Hepatocyte (in vitro differentiated cells): ENCODE results near the gene FHIP1B. TPM values are rescaled to one million over a fixed set of nuclear protein-coding genes. Genes with fewer than 3 reads are reported as not detected.

ENCODE experiments used
- DNase-seq: peaks from one replicate; pipeline ENCODE4 v3.0.0-alpha.2; 2016; ENCODE audit warnings: low spot score
- H2AFZ ChIP-seq: fragments of 200-600 bp; sonication (generic); 2 replicates; pipeline ENCODE4 v1.6.0; 2016; ENCODE audit warnings: antibody characterized with exemption, mild to moderate bottlenecking
- H3K27ac ChIP-seq: fragments of 200-600 bp; sonication (generic); 2 replicates; pipeline ENCODE4 v1.5.1; 2016; ENCODE audit warnings: mild to moderate bottlenecking
- H3K27me3 ChIP-seq: fragments of 200-600 bp; sonication (generic); 2 replicates; pipeline ENCODE4 v1.6.1; 2016
- H3K36me3 ChIP-seq: fragments of 200-600 bp; sonication (generic); replicated peaks from 2 replicates; pipeline ENCODE4 v1.5.1; 2016; ENCODE audit warnings: low read depth; ENCODE audit not compliant: insufficient read depth
- H3K4me1 ChIP-seq: fragments of 200-600 bp; sonication (generic); 2 replicates; pipeline ENCODE4 v1.5.1; 2016; ENCODE audit warnings: mild to moderate bottlenecking, moderate library complexity; ENCODE audit not compliant: insufficient read depth
- H3K4me2 ChIP-seq: fragments of 200-600 bp; sonication (generic); 2 replicates; pipeline ENCODE4 v1.6.0; 2016
- H3K4me3 ChIP-seq: fragments of 200-600 bp; sonication (generic); 2 replicates; pipeline ENCODE4 v1.5.1; 2016; ENCODE audit warnings: mild to moderate bottlenecking
- H3K79me2 ChIP-seq: fragments of 200-600 bp; sonication (generic); 2 replicates; pipeline ENCODE4 v1.6.0; 2017; ENCODE audit warnings: mild to moderate bottlenecking
- H3K9me2 ChIP-seq: fragments of 200-600 bp; sonication (generic); replicated peaks from 2 replicates; pipeline ENCODE4 v1.6.0; 2017; ENCODE audit warnings: mild to moderate bottlenecking; ENCODE audit not compliant: insufficient read depth
- H3K9me3 ChIP-seq: fragments of 200-600 bp; sonication (generic); 2 replicates; pipeline ENCODE4 v1.5.1; 2016; ENCODE audit warnings: low read depth, mild to moderate bottlenecking
- H4K20me1 ChIP-seq: fragments of 200-600 bp; sonication (generic); 2 replicates; pipeline ENCODE4 v1.6.0; 2016; ENCODE audit warnings: mild to moderate bottlenecking; ENCODE audit not compliant: insufficient read depth, poor library complexity, severe bottlenecking
- CTCF ChIP-seq: fragments of 200-600 bp; sonication (generic); IDR thresholded peaks from 2 replicates; pipeline ENCODE4 v1.5.1; 2016; ENCODE audit warnings: antibody characterized with exemption, mild to moderate bottlenecking; ENCODE audit not compliant: poor library complexity
- EZH2 ChIP-seq: fragments of 200-600 bp; sonication (generic); IDR thresholded peaks from 2 replicates; pipeline ENCODE4 v1.6.1; 2016; ENCODE audit warnings: antibody characterized with exemption, mild to moderate bottlenecking, borderline replicate concordance
- EZH2phosphoT487 ChIP-seq: fragments of 200-600 bp; sonication (generic); IDR thresholded peaks from one replicate; pipeline ENCODE4 v1.6.1; 2018; ENCODE audit warnings: antibody characterized with exemption, mild to moderate bottlenecking, low read depth, moderate library complexity; ENCODE audit not compliant: unreplicated experiment, severe bottlenecking
- WGBS: methylation state at CpG from one replicate; pipeline ENCODE4 v1.1.6; 2016; ENCODE audit warnings: low lambda C conversion rate; ENCODE audit errors: missing lambda C conversion rate; 5-methylcytosine and 5-hydroxymethylcytosine counted together
- polyA plus RNA-seq: library from polyadenylated mRNA; unstranded; fragments of >200 nt; fragmentation: Nextera tagmentation; extraction: Ambion mirVana; gene quantifications from 2 replicates; pipeline ENCODE4 v1.2.1, GENCODE V29; 2016
- total RNA-seq: library from RNA; depleted of rRNA; stranded (reverse); fragments of >200 nt; gene quantifications from 2 replicates; pipeline ENCODE4 v1.2.3, GENCODE V29; 2014

FHIP1B gene
- total and polyA plus RNA-seq, 2 experiments from 2014 or later, result 27.7 to 31.5 TPM

- Histone ChIP-seq H3K27me3 (no peaks in the 10 kb centered on the region), H3K4me2 (peak overlapping the region; percentile 72), H3K9me2 (no peaks in the 10 kb centered on the region), H3K9me3 (no peaks in the 10 kb centered on the region), H3K27ac (peak overlapping the region; percentile 88), H3K79me2 (peaks cover 90% of the 10 kb centered on the region), H3K36me3 (no peaks in the 10 kb centered on the region), H2AFZ (no peak overlapping the region), H4K20me1 (peaks cover 9% of the 10 kb centered on the region), H3K4me3 (no peak overlapping the region), H3K4me1 (peaks cover 18% of the 10 kb centered on the region)
- no peak for DNase-seq
- 41% methylated on average over 3 of the region's 3 CpGs for WGBS
- TF ChIP-seq EZH2 (no peak), CTCF (no peak), EZH2phosphoT487 (no peak)
These were observed 5.9 kb downstream of the FHIP1B start for GRCh38 chr11:6228520-6228919.

DNA sequence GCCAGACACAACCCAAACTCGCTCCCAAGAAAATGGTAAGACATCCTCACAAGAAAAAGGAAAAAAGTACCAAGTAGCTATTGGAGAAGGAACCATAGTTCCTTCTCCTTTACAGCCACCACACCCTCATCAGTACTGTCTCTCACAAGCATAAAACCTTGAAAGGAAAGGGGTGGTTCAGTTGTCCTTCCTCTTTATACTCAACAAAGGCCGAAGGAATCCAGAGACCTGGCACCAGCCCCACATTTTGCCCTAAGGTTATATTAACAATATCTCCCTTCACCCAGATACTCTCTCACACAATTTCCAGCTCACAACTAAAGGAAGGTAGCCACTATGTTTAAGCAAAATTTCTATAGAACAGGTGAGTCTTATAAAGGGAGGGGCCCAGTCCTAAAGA, 8.5 kb downstream of the FHIP1B start:
- Histone ChIP-seq H3K4me1 (peaks cover 11% of the 10 kb centered on the region), H4K20me1 (peaks cover 13% of the 10 kb centered on the region), H3K27ac (no peak overlapping the region), H3K79me2 (peaks cover 63% of the 10 kb centered on the region), H3K27me3 (no peaks in the 10 kb centered on the region), H2AFZ (no peak overlapping the region), H3K4me3 (no peak overlapping the region), H3K9me2 (no peaks in the 10 kb centered on the region), H3K36me3 (peaks cover 2% of the 10 kb centered on the region), H3K9me3 (no peaks in the 10 kb centered on the region), H3K4me2 (peak overlapping the region; percentile 36)
- TF ChIP-seq EZH2 (no peak), CTCF (no peak), EZH2phosphoT487 (no peak)
- DNase-seq, result no peak
- 91% methylated on average over 2 of the region's 2 CpGs for WGBS

DNA sequence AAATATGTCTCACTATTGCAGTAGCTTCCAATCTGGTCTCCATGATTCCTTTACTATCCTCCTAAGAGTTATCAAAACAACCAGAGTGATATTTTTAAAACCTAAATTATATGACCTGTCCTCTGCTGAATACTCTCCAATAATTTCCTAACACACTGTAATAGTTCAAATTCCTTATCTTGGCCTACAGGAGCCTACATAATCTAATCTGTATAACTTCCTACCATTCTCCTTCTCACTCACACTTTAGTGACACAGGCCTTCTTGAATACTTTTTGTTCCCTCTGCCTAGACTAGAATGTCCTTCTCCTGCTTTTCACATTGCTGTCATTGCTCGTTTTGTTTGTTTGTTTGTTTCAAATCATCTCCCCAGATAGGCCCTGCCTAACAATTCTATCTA, 9.4 kb downstream of the FHIP1B start:
- Histone ChIP-seq H3K36me3 (peaks cover 2% of the 10 kb centered on the region), H4K20me1 (peaks cover 13% of the 10 kb centered on the region), H3K4me1 (peaks cover 11% of the 10 kb centered on the region), H3K9me2 (no peaks in the 10 kb centered on the region), H3K27ac (no peak overlapping the region), H3K27me3 (no peaks in the 10 kb centered on the region), H3K4me3 (no peak overlapping the region), H3K79me2 (peaks cover 63% of the 10 kb centered on the region), H3K9me3 (no peaks in the 10 kb centered on the region), H3K4me2 (no peak overlapping the region), H2AFZ (no peak overlapping the region)
- TF ChIP-seq CTCF, result no peak
- TF ChIP-seq EZH2, result no peak
- no peak for TF ChIP-seq EZH2phosphoT487
- no peak for DNase-seq
- WGBS, result 70% methylated on average over 1 of the region's 1 CpG

- peaks cover 13% of the 10 kb centered on the region for H4K20me1 ChIP-seq
- DNase-seq, result no peak
- H3K79me2 ChIP-seq, result peaks cover 64% of the 10 kb centered on the region
- no peaks in the 10 kb centered on the region for H3K9me3 ChIP-seq
- no peak overlapping the region for H3K4me3 ChIP-seq
- H3K4me2 ChIP-seq, result no peak overlapping the region
- H3K27ac ChIP-seq, result no peak overlapping the region
- WGBS, result 100% methylated on average over 3 of the region's 3 CpGs
- no peaks in the 10 kb centered on the region for H3K9me2 ChIP-seq
- H3K27me3 ChIP-seq, result no peaks in the 10 kb centered on the region
- peaks cover 2% of the 10 kb centered on the region for H3K36me3 ChIP-seq
- no peak overlapping the region for H2AFZ ChIP-seq
- peaks cover 11% of the 10 kb centered on the region for H3K4me1 ChIP-seq
- TF ChIP-seq EZH2 (no peak), EZH2phosphoT487 (no peak), CTCF (no peak)
These were observed 10.0 kb downstream of the FHIP1B start for GRCh38 chr11:6224421-6224820.
